HepG2 (cell line): ENCODE measurements around the gene CSNK1D. TPM values are rescaled to one million over a fixed set of nuclear protein-coding genes. Genes with fewer than 3 reads are reported as not detected.
"Not testable (repeated sequence)": the region's sequence is repeated elsewhere in the genome, so short reads cannot be mapped to it uniquely, and the experiment has no call there.

Experiments used
- ATAC-seq: fragments of 200-7000 bp; cut with Tn5 transposase; 3 replicates; pipeline ENCODE4 v1.9.1; 2020; ENCODE audit warnings: mild to moderate bottlenecking, moderate library complexity
- BruUV-seq: library from RNA; stranded (reverse); fragments of 400-500 nt; replicated peaks from 2 replicates; lab custom pipeline; 2021; lab: Mats Ljungman, UMichigan
- CTCF ChIA-PET: fragments of 300-600 bp; formaldehyde crosslinking; extraction: SDS; loops from one replicate; lab custom pipeline; 2021; ENCODE audit warnings: low total read pairs, inconsistent platforms, low intra/inter-chr PET ratio; lab: Yijun Ruan, JAX
- POLR2A ChIA-PET: fragments of 350-600 bp; sonication (Branson Sonifier 250); formaldehyde crosslinking; loops from one replicate; lab custom pipeline; 2020; ENCODE audit warnings: antibody characterized with exemption, inconsistent platforms; lab: Yijun Ruan, JAX
- DNase-seq: peaks from one replicate; pipeline ENCODE4 v3.0.0-alpha.2; 2015; ENCODE audit warnings: low spot score
- FAIRE-seq: peaks from 3 replicates; lab custom pipeline; 2011; peaks lifted over from hg19 to GRCh38; lab: Jason Lieb, UNC
- H2AFZ ChIP-seq: one replicate; pipeline ENCODE4 v1.6.1; 2011; ENCODE audit warnings: low read length, inconsistent platforms
- H3K27ac ChIP-seq: fragments of 300-600 bp; 3 replicates; pipeline ENCODE4 v1.8.0; 2011; ENCODE audit warnings: mixed run types, mild to moderate bottlenecking, mixed read lengths, low read length, inconsistent platforms; ENCODE audit not compliant: insufficient read depth; ENCODE audit errors: extremely low read length
- H3K27me3 ChIP-seq, 2 experiments: fragments of 200-600 bp in 1 of 2; 2 replicates in 1 of 2; 3 replicates in 1 of 2; pipeline versions ENCODE4 v1.6.0 to v1.8.0; 2011; ENCODE audit warnings: low read length in 2 of 2, mild to moderate bottlenecking in 2 of 2, moderate library complexity in 2 of 2, inconsistent platforms in 1 of 2; ENCODE audit not compliant: insufficient read depth in 2 of 2, control insufficient read depth in 1 of 2
- H3K36me3 ChIP-seq, 2 experiments: fragments of 200-600 bp in 1 of 2; replicated peaks in 1 of 2; 2 replicates in 1 of 2; 3 replicates in 1 of 2; pipeline versions ENCODE4 v1.5.1 to v1.8.0; 2011; ENCODE audit warnings: low read length in 2 of 2, inconsistent platforms in 1 of 2; ENCODE audit not compliant: insufficient read depth in 2 of 2, control insufficient read depth in 1 of 2
- H3K4me1 ChIP-seq: 2 replicates; pipeline ENCODE4 v1.5.1; 2012; ENCODE audit warnings: low read length, inconsistent platforms; ENCODE audit not compliant: insufficient read depth
- H3K4me2 ChIP-seq: 2 replicates; pipeline ENCODE4 v1.6.0; 2011; ENCODE audit warnings: low read depth, low read length, inconsistent platforms
- H3K4me3 ChIP-seq, 3 experiments: fragments of 200-600 bp in 1 of 3; sonication (generic), shearing (Covaris generic) in 1 of 3; replicated peaks in 1 of 3; 2 replicates each; pipeline ENCODE4 v1.5.1; 2011 to 2016; ENCODE audit warnings: low read length in 3 of 3, inconsistent platforms in 2 of 3, low read depth in 2 of 3, mild to moderate bottlenecking in 2 of 3, control low read depth in 1 of 3, mixed read lengths in 1 of 3; ENCODE audit not compliant: insufficient read depth in 1 of 3
- H3K79me2 ChIP-seq: one replicate; pipeline ENCODE4 v1.6.1; 2011; ENCODE audit warnings: low read length, inconsistent platforms; ENCODE audit not compliant: insufficient read depth
- H3K9ac ChIP-seq: 2 replicates; pipeline ENCODE4 v1.6.0; 2011; ENCODE audit warnings: mild to moderate bottlenecking, low read depth, low read length, inconsistent platforms; ENCODE audit not compliant: insufficient read depth
- H3K9me3 ChIP-seq: 2 replicates; pipeline ENCODE4 v1.5.1; 2012; ENCODE audit warnings: mild to moderate bottlenecking, low read length
- H4K20me1 ChIP-seq: 2 replicates; pipeline ENCODE4 v1.6.0; 2011; ENCODE audit warnings: inconsistent platforms, mild to moderate bottlenecking, low read length, moderate library complexity; ENCODE audit not compliant: insufficient read depth
- AGO2 ChIP-seq: fragments of 200-400 bp; formaldehyde crosslinking; optimal IDR thresholded peaks from 2 replicates; pipeline ENCODE3; 2017; ENCODE audit warnings: mild to moderate bottlenecking, low read depth, low read length, moderate library complexity
- RBFOX2 ChIP-seq: fragments of 200-400 bp; formaldehyde crosslinking; IDR thresholded peaks from 2 replicates; pipeline ENCODE4 v1.6.1; 2017; ENCODE audit warnings: low read depth, mild to moderate bottlenecking, low read length
- WGBS: methylation state at CpG from one replicate; pipeline ENCODE4 v1.1.6; 2017; ENCODE audit warnings: low lambda C conversion rate; 5-methylcytosine and 5-hydroxymethylcytosine counted together
- in situ Hi-C: cut with HindIII; loops from 2 replicates; pipeline ENCODE4 v1.10.0; 2017; ENCODE audit warnings: low pct_unique_long_range_greater_than_20kb; ENCODE audit not compliant: extremely low pct_ligation_motif_present
- intact Hi-C: fragments of 100-400 bp; cut with micrococcal nuclease; formaldehyde crosslinking; loops from one replicate; pipeline ENCODE4 v1.10.0; 2022; ENCODE audit not compliant: unreplicated experiment
- polyA plus RNA-seq, 8 experiments: library from polyadenylated mRNA; depleted of rRNA in 3 of 8; stranded (reverse) in 7 of 8; unstranded in 1 of 8; fragments of >200 nt; fragmentation: Illumina TruSeq in 4 of 8; extraction: Trizol in 4 of 8; gene quantifications; 2 replicates each; pipeline versions ENCODE4 v1.2.1 to v1.2.3, GENCODE V29; 2011 to 2016; ENCODE audit warnings: low read depth in 4 of 8, missing spikeins in 1 of 8, mixed read lengths in 1 of 8; ENCODE audit not compliant: insufficient read depth in 1 of 8
- total RNA-seq, 5 experiments: library from RNA; depleted of rRNA; stranded (reverse); fragments of >200 nt; fragmentation: Illumina TruSeq; extraction: Trizol; gene quantifications; 2 replicates each; pipeline ENCODE4 v1.2.3, GENCODE V29; 2016; ENCODE audit warnings: low read depth in 1 of 5

CSNK1D gene
- total and polyA plus RNA-seq, 2 of the 13 experiments (the other 11 are each of a cell fraction or from before 2014, with no cell fraction given): 31.5 to 128 TPM

- BruUV-seq, H2AFZ ChIP-seq, H3K4me3 ChIP-seq, DNase-seq, H3K27me3 ChIP-seq, H3K9me3 ChIP-seq, ATAC-seq, H3K9ac ChIP-seq, in situ Hi-C loops, FAIRE-seq, H3K27ac ChIP-seq, CTCF ChIA-PET, H3K4me1 ChIP-seq, H3K4me2 ChIP-seq: not testable (repeated sequence)
- intact Hi-C loops: loop anchor here (5.0 kb wide), 1 partner anchor 43 kb away; no protein-coding TSS in a partner anchor
- 98% methylated on average over 32 of the region's 33 CpGs for whole genome bisulfite sequencing
- H3K79me2 ChIP-seq: peaks cover 23% of the 10 kb centered on the region
- H4K20me1 ChIP-seq: peaks cover 19% of the 10 kb centered on the region
- POLR2A ChIA-PET: interaction anchor here (1.4 to 3.2 kb wide), 2 partner anchors 12 to 13 kb away, joined by 4 to 11 read pairs; no protein-coding TSS in a partner anchor
- peaks cover 56 to 82% of the 10 kb centered on the region in 2 experiments for H3K36me3 ChIP-seq
- TF ChIP-seq RBFOX2: peak; percentile 49; the same call in 1 of the 2 replicates
These were observed 18.8 kb downstream of the CSNK1D start for GRCh38 chr17:82254746-82255145.

- FAIRE-seq, intact Hi-C loops, CTCF ChIA-PET, H2AFZ ChIP-seq, H3K4me3 ChIP-seq, H3K27me3 ChIP-seq, H3K4me1 ChIP-seq, BruUV-seq, in situ Hi-C loops, H3K27ac ChIP-seq, H3K4me2 ChIP-seq, H3K9ac ChIP-seq, ATAC-seq, H3K9me3 ChIP-seq, DNase-seq: not testable (repeated sequence)
- 98% methylated on average over 33 of the region's 39 CpGs for WGBS
- H3K79me2 ChIP-seq: peaks cover 18% of the 10 kb centered on the region
- H4K20me1 ChIP-seq: peaks cover 16% of the 10 kb centered on the region
- peaks cover 55 to 82% of the 10 kb centered on the region in 2 experiments for H3K36me3 ChIP-seq
- TF ChIP-seq AGO2: peak; percentile 14
- POLR2A ChIA-PET: interaction anchor here (1.4 to 3.2 kb wide), 2 partner anchors 12 to 13 kb away, joined by 4 to 11 read pairs; no protein-coding TSS in a partner anchor
These were observed 19.4 kb downstream of the CSNK1D start for GRCh38 chr17:82254096-82254495.
